MM.1S (cell line): ENCODE measurements around the gene CRLF3.
"Not testable (repeated sequence)": the region's sequence is repeated elsewhere in the genome, so short reads cannot be mapped to it uniquely, and the experiment has no call there.

Experiments
- EZH2 ChIP-seq: fragments of 300-600 bp; sonication (generic); optimal IDR thresholded peaks from 2 replicates; pipeline ENCODE3; 2017; ENCODE audit warnings: low read depth, mild to moderate bottlenecking, antibody characterized with exemption, low read length, mixed read lengths
- EZH2phosphoT487 ChIP-seq: fragments of 300-600 bp; sonication (generic); IDR thresholded peaks from 2 replicates; pipeline ENCODE4 v1.6.1; 2018; ENCODE audit warnings: antibody characterized with exemption, low read length
- TF ChIP-seq, protein P1 (sequence below): fragments of 300-600 bp; sonication (generic); IDR thresholded peaks from 2 replicates; pipeline ENCODE4 v1.5.1; 2016; ENCODE audit warnings: antibody characterized with exemption, low read length, mixed read lengths

DNA sequence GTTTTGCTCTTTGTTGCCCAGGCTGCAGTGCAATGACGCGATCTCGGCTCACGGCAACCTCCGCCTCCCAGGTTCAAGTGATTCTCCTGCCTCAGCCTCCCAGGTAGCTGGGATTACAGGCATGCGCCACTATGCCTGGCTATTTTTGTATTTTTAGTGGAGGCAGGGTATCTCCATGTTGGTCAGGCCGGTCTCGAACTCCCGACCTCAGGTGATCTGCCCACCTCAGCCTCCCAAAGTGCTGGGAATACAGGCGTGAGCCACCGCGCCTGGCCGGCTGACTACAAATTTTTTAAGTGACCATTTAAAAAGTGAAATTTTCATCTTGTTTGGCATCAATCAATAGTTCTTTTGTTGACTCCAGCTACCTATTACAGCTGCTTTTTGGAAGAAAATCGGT is 90.3 kb downstream of the CRLF3 start:
- TF ChIP-seq, protein P1, sequence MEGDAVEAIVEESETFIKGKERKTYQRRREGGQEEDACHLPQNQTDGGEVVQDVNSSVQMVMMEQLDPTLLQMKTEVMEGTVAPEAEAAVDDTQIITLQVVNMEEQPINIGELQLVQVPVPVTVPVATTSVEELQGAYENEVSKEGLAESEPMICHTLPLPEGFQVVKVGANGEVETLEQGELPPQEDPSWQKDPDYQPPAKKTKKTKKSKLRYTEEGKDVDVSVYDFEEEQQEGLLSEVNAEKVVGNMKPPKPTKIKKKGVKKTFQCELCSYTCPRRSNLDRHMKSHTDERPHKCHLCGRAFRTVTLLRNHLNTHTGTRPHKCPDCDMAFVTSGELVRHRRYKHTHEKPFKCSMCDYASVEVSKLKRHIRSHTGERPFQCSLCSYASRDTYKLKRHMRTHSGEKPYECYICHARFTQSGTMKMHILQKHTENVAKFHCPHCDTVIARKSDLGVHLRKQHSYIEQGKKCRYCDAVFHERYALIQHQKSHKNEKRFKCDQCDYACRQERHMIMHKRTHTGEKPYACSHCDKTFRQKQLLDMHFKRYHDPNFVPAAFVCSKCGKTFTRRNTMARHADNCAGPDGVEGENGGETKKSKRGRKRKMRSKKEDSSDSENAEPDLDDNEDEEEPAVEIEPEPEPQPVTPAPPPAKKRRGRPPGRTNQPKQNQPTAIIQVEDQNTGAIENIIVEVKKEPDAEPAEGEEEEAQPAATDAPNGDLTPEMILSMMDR = not testable (repeated sequence)
- not testable (repeated sequence) for TF ChIP-seq EZH2, EZH2phosphoT487
